GM19452 (cell line): ENCODE measurements around the gene KLHL29.
A peak's percentile ranks its signal among the peaks of the same experiment; 100 is the strongest.
"Not testable (repeated sequence)": the region's sequence is repeated elsewhere in the genome, so short reads cannot be mapped to it uniquely, and the experiment has no call there.

Experiments used
- ATAC-seq: cut with Tn5 transposase; IDR thresholded peaks from one replicate; pipeline ENCODE4 v1.9.1; 2021; ENCODE audit not compliant: unreplicated experiment

Gene KLHL29

DNA sequence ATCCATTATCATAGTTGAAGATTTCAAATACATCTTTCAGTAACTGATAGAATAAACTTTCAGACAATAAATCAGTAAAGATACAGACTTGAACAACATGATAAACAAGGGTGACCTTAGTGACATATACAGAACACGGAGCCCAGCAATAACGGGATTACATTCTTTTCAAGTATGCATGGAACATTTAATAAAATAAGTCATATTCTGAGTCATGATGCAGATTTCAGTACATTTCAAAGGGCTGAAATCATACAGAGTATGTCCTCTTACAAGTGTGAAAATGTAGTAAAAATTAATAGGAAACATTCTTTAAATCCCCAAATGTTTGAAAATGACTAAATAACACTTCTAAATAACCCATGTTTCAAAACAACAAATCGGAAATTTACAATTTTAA lies 17.2 kb upstream of the KLHL29 start:
- ATAC-seq: no peak

GRCh38 chr2:23373666-23374065 lies 11.3 kb upstream of the KLHL29 start:
- ATAC-seq: no peak

DNA sequence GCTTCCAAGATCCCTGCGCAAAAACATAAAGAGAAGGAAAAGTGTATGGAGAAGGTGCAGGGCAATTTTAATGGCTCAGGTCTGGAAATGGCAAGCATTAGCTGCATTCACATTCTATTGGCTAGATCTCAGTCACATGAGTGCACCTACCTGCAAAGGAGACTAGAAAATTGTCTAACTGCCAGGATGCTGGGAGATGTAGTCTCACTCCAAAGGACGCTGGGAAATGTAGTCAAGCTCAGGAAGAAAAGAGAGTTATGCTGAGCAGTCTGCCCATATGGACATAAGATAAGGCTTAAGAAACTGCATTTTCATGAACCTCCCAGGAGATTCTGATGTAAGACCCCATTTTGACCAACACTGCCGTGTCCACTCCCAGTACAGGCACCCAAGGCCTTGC lies 9.5 kb upstream of the KLHL29 start:
- peak; percentile 35 for ATAC-seq

DNA sequence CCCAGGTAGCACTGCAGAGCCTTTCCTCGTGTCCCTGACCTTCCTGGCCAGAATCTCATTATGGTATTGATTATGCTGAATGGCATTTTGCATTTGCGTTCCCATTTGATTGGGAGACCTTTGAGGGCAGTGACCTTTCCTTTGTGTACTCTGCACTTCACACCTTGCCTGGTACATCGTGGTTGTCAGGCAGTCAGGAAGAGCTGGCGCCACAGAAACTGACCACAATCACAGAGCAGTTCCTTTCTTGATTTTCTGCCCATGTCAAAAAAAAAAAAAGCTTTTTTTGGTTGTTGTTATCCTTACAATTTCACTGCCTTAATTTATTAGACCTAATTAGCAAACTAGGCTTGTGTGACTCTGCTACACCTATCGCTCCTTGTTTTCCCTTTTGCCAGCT lies 8.9 kb upstream of the KLHL29 start:
- ATAC-seq: no peak

DNA sequence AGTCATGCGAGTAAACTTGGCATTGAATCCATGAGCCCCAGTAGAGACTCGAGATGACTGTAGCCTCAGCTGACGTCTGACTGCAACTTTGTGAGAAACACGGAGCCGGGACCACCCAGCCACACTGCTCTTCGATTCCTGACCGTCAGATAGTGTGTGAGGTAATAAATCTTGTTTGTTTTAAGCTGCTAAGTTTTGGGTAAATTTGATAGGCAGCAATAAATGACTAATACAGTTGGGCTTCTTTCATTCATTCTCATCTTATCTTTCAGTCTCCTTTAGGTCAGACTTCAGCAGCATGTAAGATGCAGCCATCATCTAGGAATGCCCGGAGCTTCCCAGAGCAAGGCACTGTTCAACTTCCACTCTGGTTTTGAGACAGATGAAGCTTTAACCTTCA lies 8.0 kb upstream of the KLHL29 start:
- ATAC-seq: no peak

DNA sequence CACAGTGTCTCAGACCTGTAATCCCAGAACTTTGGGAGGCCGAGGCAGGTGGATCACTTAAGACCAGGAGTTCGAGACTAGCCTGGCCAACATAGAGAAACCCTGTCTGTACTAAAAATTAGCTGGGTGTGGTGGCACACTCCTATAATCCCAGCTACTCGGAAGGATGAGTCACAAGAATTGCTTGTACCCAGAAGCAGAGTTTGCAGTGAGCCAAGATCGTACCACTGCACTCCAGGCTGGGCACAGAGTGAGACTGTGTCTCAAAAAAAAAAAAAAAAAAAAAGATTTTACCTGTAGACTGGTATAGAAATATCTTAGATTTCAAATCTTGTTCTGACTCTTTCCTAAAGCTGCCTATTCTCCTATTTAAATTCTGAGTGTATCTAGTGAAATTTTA lies 7.2 kb upstream of the KLHL29 start:
- ATAC-seq: no peak

DNA sequence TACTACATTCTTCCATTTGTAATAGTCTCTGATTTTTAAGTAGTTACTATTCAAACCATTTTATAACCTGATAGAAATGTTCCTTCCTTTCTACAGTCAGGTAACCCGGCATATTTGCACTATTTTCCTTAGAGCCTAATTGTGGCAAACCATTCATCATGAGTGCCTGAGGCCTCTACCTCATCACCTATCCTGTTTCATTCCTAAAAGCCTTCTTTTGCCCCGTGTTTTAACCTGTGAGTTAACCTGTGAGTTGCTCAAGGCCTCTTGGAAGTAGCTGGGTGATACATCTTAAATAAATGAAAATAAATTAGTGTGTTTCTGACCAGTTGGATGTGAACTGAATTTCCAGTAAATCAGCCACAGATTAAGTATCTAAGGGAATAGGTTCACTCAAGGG lies 6.5 kb upstream of the KLHL29 start:
- no peak for ATAC-seq

GRCh38 chr2:23379220-23379695 lies 5.7 kb upstream of the KLHL29 start:
- ATAC-seq: peak; percentile 55

GRCh38 chr2:23380562-23381065 lies 4.4 kb upstream of the KLHL29 start:
- peak; percentile 39 for ATAC-seq

DNA sequence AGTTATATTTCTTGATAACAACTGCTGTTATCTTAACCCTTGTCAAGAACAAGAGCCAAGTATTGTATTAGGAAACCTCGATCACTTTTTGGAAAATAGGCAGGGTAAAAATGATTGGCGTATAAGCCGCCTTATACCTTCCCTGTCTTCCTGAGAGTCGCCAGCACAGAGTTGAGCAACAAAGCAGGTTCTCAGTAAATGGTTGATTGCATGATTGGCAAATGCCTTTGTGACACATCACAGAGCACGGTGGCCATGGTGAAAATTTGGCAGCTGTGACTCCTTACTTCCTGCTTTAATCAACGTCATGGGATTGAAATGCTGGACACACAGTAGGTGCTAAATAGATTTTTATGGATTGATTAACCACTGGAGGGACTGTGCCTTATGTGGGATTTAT lies 3.9 kb upstream of the KLHL29 start:
- ATAC-seq: no peak

GRCh38 chr2:23381485-23381884 lies 3.5 kb upstream of the KLHL29 start:
- no peak for ATAC-seq

DNA sequence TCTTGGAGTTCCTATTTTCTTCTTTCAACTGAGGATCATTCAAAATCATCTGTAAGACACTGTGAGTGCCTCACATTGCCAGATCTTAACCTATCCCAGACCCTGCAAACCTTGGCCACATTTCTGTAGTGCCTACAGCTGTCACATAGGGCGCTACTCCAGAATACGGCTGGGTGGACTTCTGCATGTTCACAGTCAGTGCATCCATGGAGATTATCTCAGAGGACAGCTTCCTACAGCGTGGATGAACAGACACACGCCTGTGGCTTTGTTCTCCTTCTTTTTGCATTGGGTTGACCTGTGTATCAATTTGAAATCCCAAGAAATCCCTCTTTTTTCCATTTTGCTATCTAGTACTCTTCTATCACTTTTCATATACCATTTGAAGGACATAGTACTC lies 1.9 kb upstream of the KLHL29 start:
- ATAC-seq: no peak

- ATAC-seq: peak; percentile 30
These were observed 370 bp downstream of the KLHL29 start for GRCh38 chr2:23385351-23385747.

- ATAC-seq: peak; percentile 19
These were observed 864 bp downstream of the KLHL29 start for GRCh38 chr2:23385748-23386338.

- ATAC-seq: no peak
These were observed 1.6 kb downstream of the KLHL29 start for GRCh38 chr2:23386339-23387220.

GRCh38 chr2:23387221-23387550 lies 2.2 kb downstream of the KLHL29 start:
- ATAC-seq: no peak

DNA sequence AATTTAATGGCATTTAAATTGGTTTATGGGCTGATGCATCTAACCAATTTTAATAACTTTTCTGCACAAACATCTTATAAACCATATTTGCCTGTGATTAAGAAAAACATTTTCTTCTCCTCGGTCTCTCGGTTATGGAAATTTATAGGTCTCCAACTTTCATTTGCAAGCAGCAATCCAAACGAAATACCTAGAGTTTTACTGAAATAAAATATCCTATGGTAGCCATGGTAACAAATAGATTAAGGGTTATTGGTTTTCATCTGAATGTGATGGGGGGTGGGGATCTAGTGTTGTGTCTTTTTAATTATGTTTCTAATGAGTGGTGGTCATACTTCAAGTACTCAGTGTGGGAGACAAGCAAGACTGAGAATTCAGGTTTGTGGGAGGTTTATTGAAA lies 2.9 kb downstream of the KLHL29 start:
- ATAC-seq: no peak

DNA sequence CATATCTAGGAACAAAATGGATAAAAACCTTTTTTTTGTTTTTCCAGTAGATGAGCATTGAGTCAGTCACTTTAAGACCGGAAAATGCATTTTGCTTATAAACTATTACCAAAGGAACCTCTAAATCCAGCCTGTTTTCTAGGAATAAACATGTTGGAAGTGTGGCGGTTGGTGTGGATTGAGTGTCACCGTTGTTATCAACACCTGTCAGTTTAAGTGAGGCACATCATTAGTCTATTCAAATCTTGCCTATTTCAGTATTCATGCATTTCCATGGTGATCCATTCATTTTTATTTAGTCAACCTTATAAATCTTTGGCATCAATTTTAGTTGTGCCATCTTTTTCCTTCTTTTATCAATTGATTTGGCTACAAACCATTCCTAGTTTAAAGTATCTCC lies 3.3 kb downstream of the KLHL29 start:
- no peak for ATAC-seq

DNA sequence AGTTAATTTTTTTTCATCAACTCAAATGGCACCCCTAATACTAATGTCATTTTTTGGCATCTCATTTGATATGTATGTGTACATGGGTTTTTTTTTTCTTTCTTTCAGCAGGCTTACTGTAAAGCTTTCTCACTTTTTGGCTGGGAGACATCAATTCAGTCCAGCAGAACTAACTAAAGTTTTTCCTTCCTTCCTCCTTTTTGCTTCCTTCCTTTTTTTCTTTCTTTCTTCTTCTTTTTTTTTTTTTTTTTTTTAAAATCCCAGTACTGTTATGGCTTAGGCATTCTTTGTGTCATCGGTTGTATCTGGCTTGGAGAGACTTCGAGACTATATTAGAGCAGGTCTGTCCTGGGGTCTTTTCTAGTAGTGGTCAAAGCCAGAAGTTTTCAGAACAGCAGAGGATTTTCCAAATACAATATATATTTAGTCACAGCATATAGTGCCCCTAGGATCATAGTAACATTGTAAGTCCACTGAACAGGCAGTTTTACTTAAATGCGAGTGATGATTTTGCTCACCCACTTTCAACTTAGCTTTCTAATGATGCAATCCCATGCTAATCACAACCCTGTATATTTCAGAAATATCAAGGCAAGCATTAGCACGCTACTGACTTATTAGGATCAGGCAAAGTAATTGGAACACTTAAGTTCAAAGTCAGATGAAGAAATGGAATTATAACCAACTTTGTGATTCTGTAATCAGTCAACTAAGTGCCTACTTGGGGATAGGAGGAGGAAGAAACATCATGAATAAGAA lies 4.0 kb downstream of the KLHL29 start:
- no peak for ATAC-seq

- ATAC-seq: no peak
These were observed 5.2 kb downstream of the KLHL29 start for GRCh38 chr2:23390152-23390551.

DNA sequence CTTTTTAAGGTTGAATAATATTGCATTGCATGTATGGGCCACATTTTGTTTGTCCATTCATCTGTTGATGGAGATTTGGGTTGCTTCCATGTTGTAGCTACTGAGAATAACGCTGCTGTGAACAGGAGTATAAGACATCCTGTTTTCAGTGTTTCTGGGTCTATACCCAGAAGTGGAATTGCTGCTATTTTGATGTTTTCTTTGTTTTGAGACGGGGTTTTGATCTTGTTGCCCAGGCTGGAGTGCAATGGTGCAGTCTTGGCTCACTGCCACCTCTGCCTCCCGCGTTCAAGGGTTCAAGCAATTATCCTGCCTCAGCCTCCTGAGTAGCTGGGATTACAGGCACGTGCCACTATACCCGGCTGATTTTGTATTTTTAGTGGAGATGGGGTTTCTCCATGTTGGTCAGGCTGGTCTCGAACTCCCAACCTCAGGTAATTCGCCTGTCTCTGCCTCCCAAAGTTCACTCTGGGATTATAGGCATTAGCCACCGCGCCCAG lies 6.3 kb downstream of the KLHL29 start:
- not testable (repeated sequence) for ATAC-seq

- ATAC-seq: no peak
These were observed 8.7 kb downstream of the KLHL29 start for GRCh38 chr2:23393722-23394121.
